ENCODE measurements around the gene CIT. TPM values are rescaled to one million over a fixed set of nuclear protein-coding genes. Genes with fewer than 3 reads are reported as not detected.

The CIT gene
- total RNA-seq, 5 donors from 2014 or later (not counting 1 experiment from before 2014, with no cell fraction given), result 1.9 to 4.5 (median 2.1) TPM

DNA sequence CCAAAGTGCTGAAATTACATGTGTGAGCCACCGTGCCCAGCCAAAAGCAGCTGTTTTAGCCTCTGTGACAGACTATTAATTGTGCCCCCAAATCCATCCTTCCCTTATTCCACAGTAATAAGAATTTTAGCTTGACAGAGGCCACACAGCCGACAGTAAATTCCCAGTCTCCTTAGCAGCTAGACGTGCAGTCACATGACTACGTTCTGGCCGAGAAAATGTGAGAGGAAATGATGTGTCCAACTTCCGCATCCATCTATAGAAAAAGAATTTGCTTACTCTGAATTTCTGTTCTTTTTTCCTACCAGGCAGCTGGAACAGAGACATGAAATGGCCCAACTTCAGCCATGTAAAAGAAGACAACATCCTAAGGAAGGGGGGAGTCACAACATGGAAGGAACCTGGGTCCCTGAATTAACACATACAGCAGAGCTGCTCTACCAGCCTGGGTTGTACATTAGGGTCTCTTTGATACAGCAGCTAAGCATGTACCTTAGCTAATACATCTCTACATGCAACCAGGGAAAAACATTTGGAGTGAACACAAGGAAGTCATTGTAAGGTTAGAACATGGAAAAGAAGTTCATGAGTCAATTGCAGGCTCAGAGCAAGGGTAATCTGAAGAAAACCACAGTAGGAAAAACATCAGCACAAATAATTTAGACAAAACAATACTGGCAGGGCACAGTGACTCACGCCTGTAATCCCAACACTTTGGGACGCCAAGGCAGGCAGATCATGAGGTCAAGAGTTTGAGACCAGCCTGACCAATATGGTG, 35.5 kb downstream of the CIT start:
- Mint-ChIP-seq H3K36me3 (peaks cover 12% of the 10 kb centered on the region), H3K27me3 (no peaks in the 10 kb centered on the region), H3K9me3 (peaks cover 0 to 7% (median 7%) of the 10 kb centered on the region in 3 donors), H3K4me3 (no peak overlapping the region), H3K27ac (no peak overlapping the region), H3K4me1 (no peaks in the 10 kb centered on the region)
- H3K27ac ChIP-seq (ENCODE audit: low read length), result no peak overlapping the region
- 100% methylated on average over 5 of the region's 8 CpGs for WGBS (ENCODE audit: insufficient coverage)
- ChIA-PET CTCF (no interaction called here), POLR2A (no interaction called here)
- DNase-seq, result no peak
- H3K36me3 ChIP-seq (ENCODE audit: control insufficient read depth in 2 of 2, extremely low read depth in 1 of 2, insufficient read depth in 1 of 2, low read length in 1 of 2), result no peaks in the 10 kb centered on the region
- ATAC-seq (replicated peaks in 1 of 4), result no peak
- no peaks in the 10 kb centered on the region for H3K9me3 ChIP-seq
- H3K4me1 ChIP-seq (ENCODE audit: control insufficient read depth in 1 of 2, extremely low read depth in 1 of 2, insufficient read depth in 2 of 2, low read length in 2 of 2), result no peaks in the 10 kb centered on the region
- H3K27me3 ChIP-seq (replicated peaks in 1 of 2; ENCODE audit: control insufficient read depth in 2 of 2, extremely low read depth in 1 of 2, insufficient read depth in 2 of 2, low read length in 1 of 2), result no peaks in the 10 kb centered on the region
- H3K4me3 ChIP-seq (ENCODE audit: control insufficient read depth in 1 of 2, extremely low read depth in 1 of 2, low read length in 1 of 2), result no peak overlapping the region

DNA sequence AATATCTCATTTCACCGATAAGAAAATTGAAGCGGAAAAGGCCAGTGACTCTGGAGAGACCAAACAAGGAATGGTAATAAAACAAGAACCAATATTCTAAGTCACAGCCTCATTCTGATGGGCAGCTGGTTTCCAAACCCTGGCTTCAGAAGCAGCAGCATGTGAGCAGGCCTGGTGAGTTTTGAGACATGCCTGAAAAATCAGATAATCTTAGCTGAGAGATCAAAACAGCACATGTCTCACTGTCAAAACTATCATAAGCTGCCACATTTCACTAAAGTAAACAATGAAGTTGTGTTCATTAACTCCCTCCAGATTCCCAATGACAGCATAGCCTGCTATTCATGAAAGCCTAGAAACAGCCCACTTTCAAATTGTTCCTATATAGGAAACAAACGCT, 36.5 kb downstream of the CIT start:
- H3K9me3 ChIP-seq, result no peaks in the 10 kb centered on the region
- Mint-ChIP-seq H3K4me3 (no peak overlapping the region), H3K27ac (no peak overlapping the region), H3K27me3 (no peaks in the 10 kb centered on the region), H3K36me3 (peaks cover 12% of the 10 kb centered on the region), H3K9me3 (peaks cover 0 to 7% (median 7%) of the 10 kb centered on the region in 3 donors), H3K4me1 (no peaks in the 10 kb centered on the region)
- no peaks in the 10 kb centered on the region for H3K36me3 ChIP-seq (ENCODE audit: control insufficient read depth in 2 of 2, extremely low read depth in 1 of 2, insufficient read depth in 1 of 2, low read length in 1 of 2)
- no peaks in the 10 kb centered on the region for H3K4me1 ChIP-seq (ENCODE audit: control insufficient read depth in 1 of 2, extremely low read depth in 1 of 2, insufficient read depth in 2 of 2, low read length in 2 of 2)
- POLR2A ChIA-PET, result no interaction called here
- CTCF ChIA-PET, result no interaction called here
- H3K27me3 ChIP-seq (replicated peaks in 1 of 2; ENCODE audit: control insufficient read depth in 2 of 2, extremely low read depth in 1 of 2, insufficient read depth in 2 of 2, low read length in 1 of 2), result no peaks in the 10 kb centered on the region
- no CpG with 5 or more reads among the region's 3 CpGs for WGBS (ENCODE audit: insufficient coverage)
- DNase-seq (no peak), ATAC-seq (replicated peaks in 1 of 4) (no peak)
- no peak overlapping the region for H3K4me3 ChIP-seq (ENCODE audit: control insufficient read depth in 1 of 2, extremely low read depth in 1 of 2, low read length in 1 of 2)
- no peak overlapping the region for H3K27ac ChIP-seq (ENCODE audit: low read length)

DNA sequence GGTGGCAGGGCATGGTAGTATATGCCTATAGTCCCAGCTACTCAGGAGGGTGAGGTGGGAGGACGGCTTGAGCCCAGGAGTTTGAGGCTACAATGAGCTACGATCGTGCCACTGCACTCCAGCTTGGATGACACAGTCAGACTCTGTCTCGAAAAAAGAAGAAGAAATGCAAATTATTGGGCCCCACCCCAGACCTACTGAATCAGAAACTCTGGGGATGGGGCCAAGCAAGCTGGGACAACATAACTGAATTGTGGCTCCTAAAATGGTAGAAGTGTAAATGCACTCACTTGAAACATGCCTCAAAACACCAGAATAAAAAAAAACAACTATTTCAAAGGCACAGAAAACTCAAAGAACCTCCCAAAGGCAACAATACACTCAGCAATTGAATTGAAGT, 37.0 kb downstream of the CIT start:
- Histone ChIP-seq H3K4me3 (ENCODE audit: control insufficient read depth in 1 of 2, extremely low read depth in 1 of 2, low read length in 1 of 2) (no peak overlapping the region), H3K9me3 (no peaks in the 10 kb centered on the region), H3K36me3 (ENCODE audit: control insufficient read depth in 2 of 2, extremely low read depth in 1 of 2, insufficient read depth in 1 of 2, low read length in 1 of 2) (no peaks in the 10 kb centered on the region), H3K27me3 (replicated peaks in 1 of 2; ENCODE audit: control insufficient read depth in 2 of 2, extremely low read depth in 1 of 2, insufficient read depth in 2 of 2, low read length in 1 of 2) (no peaks in the 10 kb centered on the region), H3K4me1 (ENCODE audit: control insufficient read depth in 1 of 2, extremely low read depth in 1 of 2, insufficient read depth in 2 of 2, low read length in 2 of 2) (no peaks in the 10 kb centered on the region), H3K27ac (ENCODE audit: low read length) (no peak overlapping the region)
- no peaks in the 10 kb centered on the region for H3K27me3 Mint-ChIP-seq
- H3K4me3 Mint-ChIP-seq, result no peak overlapping the region
- ChIA-PET POLR2A (no interaction called here), CTCF (no interaction called here)
- 100% methylated on average over 1 of the region's 4 CpGs for WGBS (ENCODE audit: insufficient coverage)
- no peak overlapping the region for H3K27ac Mint-ChIP-seq
- no peaks in the 10 kb centered on the region for H3K4me1 Mint-ChIP-seq
- DNase-seq, result no peak
- peaks cover 0 to 7% (median 7%) of the 10 kb centered on the region in 3 donors for H3K9me3 Mint-ChIP-seq
- H3K36me3 Mint-ChIP-seq, result peaks cover 15% of the 10 kb centered on the region
- no peak for ATAC-seq (replicated peaks in 1 of 4)

DNA sequence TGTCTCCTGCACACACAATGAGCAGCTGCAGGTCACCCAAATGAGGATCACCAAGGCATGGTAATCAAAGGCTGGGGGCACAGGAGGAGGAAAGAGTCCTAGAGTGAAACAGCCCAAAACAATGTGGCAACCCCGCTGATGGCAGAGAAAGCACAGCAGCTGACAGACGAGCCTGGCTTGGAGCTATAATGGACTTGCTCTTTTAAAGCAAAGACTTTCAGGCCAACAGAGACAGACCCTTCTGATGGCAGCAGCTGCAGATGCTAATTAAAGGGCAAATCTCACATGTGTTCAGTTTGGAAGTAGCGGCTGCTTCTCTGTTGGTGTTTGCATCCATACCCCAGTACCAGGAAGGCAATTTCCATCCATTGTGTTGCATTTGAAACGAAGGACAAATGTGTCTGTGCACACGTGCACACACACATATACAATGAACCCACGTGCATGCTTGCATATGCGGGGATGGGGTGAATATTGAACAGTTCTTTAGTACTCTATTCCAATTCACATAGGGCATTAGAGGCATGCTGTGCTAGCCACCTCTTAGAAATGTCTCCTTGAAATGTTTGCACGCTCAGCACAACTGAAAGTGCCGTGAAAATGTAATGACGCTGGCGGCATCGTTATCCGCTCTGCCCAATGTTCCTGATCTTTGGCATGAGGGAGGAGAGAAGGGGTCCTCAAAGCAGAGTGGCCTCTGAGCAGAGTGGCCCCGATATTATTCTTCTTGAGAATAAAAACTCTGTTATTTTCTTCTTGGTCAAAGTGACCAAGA, 38.1 kb downstream of the CIT start:
- POLR2A ChIA-PET, result no interaction called here
- Mint-ChIP-seq H3K27ac (no peak overlapping the region), H3K4me3 (no peak overlapping the region), H3K27me3 (no peaks in the 10 kb centered on the region), H3K4me1 (no peaks in the 10 kb centered on the region), H3K36me3 (peaks cover 15% of the 10 kb centered on the region), H3K9me3 (peaks cover 0 to 7% (median 7%) of the 10 kb centered on the region in 3 donors)
- 96% methylated on average over 8 of the region's 14 CpGs for WGBS (ENCODE audit: insufficient coverage)
- no peak overlapping the region for H3K27ac ChIP-seq (ENCODE audit: low read length)
- no peak for ATAC-seq (replicated peaks in 1 of 4)
- H3K27me3 ChIP-seq (replicated peaks in 1 of 2; ENCODE audit: control insufficient read depth in 2 of 2, extremely low read depth in 1 of 2, insufficient read depth in 2 of 2, low read length in 1 of 2), result no peaks in the 10 kb centered on the region
- no peaks in the 10 kb centered on the region for H3K36me3 ChIP-seq (ENCODE audit: control insufficient read depth in 2 of 2, extremely low read depth in 1 of 2, insufficient read depth in 1 of 2, low read length in 1 of 2)
- H3K4me1 ChIP-seq (ENCODE audit: control insufficient read depth in 1 of 2, extremely low read depth in 1 of 2, insufficient read depth in 2 of 2, low read length in 2 of 2), result no peaks in the 10 kb centered on the region
- DNase-seq, result no peak
- H3K9me3 ChIP-seq, result no peaks in the 10 kb centered on the region
- H3K4me3 ChIP-seq (ENCODE audit: control insufficient read depth in 1 of 2, extremely low read depth in 1 of 2, low read length in 1 of 2), result no peak overlapping the region
- CTCF ChIA-PET, result no interaction called here

DNA sequence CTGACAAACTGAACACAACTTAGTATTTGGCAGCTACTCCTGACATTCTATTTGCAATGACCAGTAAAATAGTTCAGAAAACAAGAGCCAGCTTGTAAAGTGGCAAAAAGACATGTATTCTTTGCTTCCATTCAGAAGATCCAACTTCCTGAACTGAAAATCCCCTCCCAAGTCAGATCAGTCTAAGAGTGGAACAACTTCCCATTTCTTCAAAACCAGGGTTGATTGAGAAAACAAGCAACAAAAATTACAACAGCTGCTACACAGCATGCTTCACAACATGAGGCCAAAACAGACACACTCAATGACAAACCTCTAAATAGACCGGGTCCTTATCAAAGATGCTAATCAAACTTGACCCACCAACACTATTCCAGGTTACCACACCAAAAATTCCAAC, 40.3 kb downstream of the CIT start:
- Mint-ChIP-seq H3K27me3 (no peaks in the 10 kb centered on the region), H3K4me1 (no peaks in the 10 kb centered on the region), H3K4me3 (no peak overlapping the region), H3K36me3 (peaks cover 13% of the 10 kb centered on the region), H3K27ac (no peak overlapping the region), H3K9me3 (peaks cover 0 to 6% (median 5%) of the 10 kb centered on the region in 3 donors)
- 100% methylated on average over 1 of the region's 1 CpG for WGBS (ENCODE audit: insufficient coverage)
- no peak overlapping the region for H3K4me3 ChIP-seq (ENCODE audit: control insufficient read depth in 1 of 2, extremely low read depth in 1 of 2, low read length in 1 of 2)
- no peak for DNase-seq
- H3K27ac ChIP-seq (ENCODE audit: low read length), result no peak overlapping the region
- no peak for ATAC-seq (replicated peaks in 1 of 4)
- CTCF ChIA-PET, result no interaction called here
- POLR2A ChIA-PET, result no interaction called here
- H3K36me3 ChIP-seq (ENCODE audit: control insufficient read depth in 2 of 2, extremely low read depth in 1 of 2, insufficient read depth in 1 of 2, low read length in 1 of 2), result no peaks in the 10 kb centered on the region
- no peaks in the 10 kb centered on the region for H3K4me1 ChIP-seq (ENCODE audit: control insufficient read depth in 1 of 2, extremely low read depth in 1 of 2, insufficient read depth in 2 of 2, low read length in 2 of 2)
- H3K27me3 ChIP-seq (replicated peaks in 1 of 2; ENCODE audit: control insufficient read depth in 2 of 2, extremely low read depth in 1 of 2, insufficient read depth in 2 of 2, low read length in 1 of 2), result no peaks in the 10 kb centered on the region
- H3K9me3 ChIP-seq, result no peaks in the 10 kb centered on the region

DNA sequence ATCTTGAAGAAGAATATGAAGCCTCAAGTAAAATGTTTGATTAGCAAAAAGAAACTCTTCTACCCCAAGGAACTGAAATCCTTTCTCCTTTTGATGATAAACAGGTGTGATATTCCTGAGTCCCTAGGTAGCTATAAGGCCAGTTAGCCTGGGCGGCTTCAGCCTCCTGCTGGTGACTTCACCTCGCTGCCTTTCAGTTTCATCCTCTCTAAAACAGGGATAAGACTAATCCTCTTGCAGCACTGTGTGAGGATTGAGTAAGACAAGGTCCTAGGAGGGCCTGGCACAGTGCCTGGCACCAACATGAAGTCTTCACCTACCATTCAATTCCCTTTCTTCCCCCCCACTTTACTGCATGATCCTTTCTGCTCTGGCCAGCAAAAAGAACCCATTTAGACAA, 42.1 kb downstream of the CIT start:
- H3K9me3 ChIP-seq, result no peaks in the 10 kb centered on the region
- H3K36me3 ChIP-seq (ENCODE audit: control insufficient read depth in 2 of 2, extremely low read depth in 1 of 2, insufficient read depth in 1 of 2, low read length in 1 of 2), result no peaks in the 10 kb centered on the region
- H3K4me1 ChIP-seq (ENCODE audit: control insufficient read depth in 1 of 2, extremely low read depth in 1 of 2, insufficient read depth in 2 of 2, low read length in 2 of 2), result no peaks in the 10 kb centered on the region
- ATAC-seq (replicated peaks in 1 of 4) (no peak), DNase-seq (no peak)
- no peak overlapping the region for H3K4me3 ChIP-seq (ENCODE audit: control insufficient read depth in 1 of 2, extremely low read depth in 1 of 2, low read length in 1 of 2)
- H3K9me3 Mint-ChIP-seq, result no peaks in the 10 kb centered on the region
- H3K36me3 Mint-ChIP-seq, result peaks cover 8% of the 10 kb centered on the region
- no peak overlapping the region for H3K4me3 Mint-ChIP-seq
- H3K4me1 Mint-ChIP-seq, result no peaks in the 10 kb centered on the region
- no CpG with 5 or more reads among the region's 2 CpGs for WGBS (ENCODE audit: insufficient coverage)
- no peaks in the 10 kb centered on the region for H3K27me3 ChIP-seq (replicated peaks in 1 of 2; ENCODE audit: control insufficient read depth in 2 of 2, extremely low read depth in 1 of 2, insufficient read depth in 2 of 2, low read length in 1 of 2)
- ChIA-PET POLR2A (no interaction called here), CTCF (no interaction called here)
- no peak overlapping the region for H3K27ac ChIP-seq (ENCODE audit: low read length)
- H3K27me3 Mint-ChIP-seq, result no peaks in the 10 kb centered on the region
- no peak overlapping the region for H3K27ac Mint-ChIP-seq
